ENCODE data around the gene SOS1.

The SOS1 gene

GRCh38 chr2:39124746-39125057 is 3.9 kb upstream of the SOS1 start:
- TF ChIP-seq ZNF274 (IDR thresholded peaks at IDR 0.05; ENCODE audit: low read depth, low read length) = no peak
- peak overlapping the region; percentile 84 for H3K4me3 ChIP-seq (ENCODE audit: low read length)

- H3K4me3 ChIP-seq (ENCODE audit: low read length) = peak overlapping the region; percentile 93
- TF ChIP-seq ZNF274 (IDR thresholded peaks at IDR 0.05; ENCODE audit: low read depth, low read length) = no peak
These were observed 3.3 kb upstream of the SOS1 start for GRCh38 chr2:39124000-39124745.

DNA sequence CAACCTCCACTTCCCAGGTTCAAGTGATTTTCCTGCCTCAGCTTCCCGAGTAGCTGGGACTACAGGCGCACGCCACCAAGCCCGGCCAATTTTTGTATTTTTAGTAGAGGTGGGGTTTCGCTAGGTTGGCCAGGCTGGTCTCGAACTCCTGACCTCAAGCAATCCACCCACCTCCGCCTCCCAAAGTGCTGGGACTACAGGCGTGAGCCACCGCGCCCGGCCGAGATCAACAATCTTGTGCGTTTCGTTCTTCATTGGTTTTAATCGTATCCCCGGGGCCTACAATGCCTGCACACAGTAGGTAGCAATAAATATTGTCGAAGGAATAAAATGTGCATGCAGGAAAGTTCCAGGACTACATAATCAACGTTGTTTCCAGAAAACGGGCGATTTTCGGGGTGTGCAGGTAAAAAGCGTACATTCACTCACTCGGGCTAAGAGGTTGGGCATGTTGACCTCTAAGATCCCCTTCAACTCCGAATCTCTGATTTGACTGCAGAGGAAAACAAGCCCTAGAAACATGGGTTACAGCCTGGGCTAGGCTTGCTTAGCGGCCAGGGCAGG is 2.7 kb upstream of the SOS1 start:
- no peak for TF ChIP-seq ZNF274 (IDR thresholded peaks at IDR 0.05; ENCODE audit: low read depth, low read length)
- H3K4me3 ChIP-seq (ENCODE audit: low read length) = peak overlapping the region; percentile 93

DNA sequence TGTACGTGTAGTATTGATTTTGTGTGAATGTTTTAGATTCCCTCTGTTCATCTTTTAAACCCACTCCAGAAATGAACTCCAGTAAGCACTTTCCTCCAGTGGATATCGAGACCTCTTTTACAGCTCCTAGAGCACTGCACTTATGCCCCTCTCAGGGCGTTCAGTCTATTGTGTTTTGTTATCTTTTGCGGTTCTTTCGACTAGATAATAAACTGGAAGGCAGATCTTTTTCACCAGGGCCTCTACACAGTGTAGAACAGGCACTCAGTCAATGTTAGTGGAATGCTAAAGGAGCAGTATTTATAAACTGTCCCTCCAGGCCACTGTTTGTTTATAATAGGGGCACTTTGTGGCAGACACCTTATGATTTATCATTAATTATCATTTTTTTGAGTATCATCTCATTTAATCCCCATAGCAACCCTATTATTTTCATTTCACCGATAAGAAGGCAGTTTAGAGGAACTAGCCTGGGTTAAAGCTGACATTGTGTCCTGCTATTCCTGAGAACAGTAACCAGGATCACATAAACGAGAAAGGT is 742 bp upstream of the SOS1 start:
- peak overlapping the region; percentile 74 for H3K4me3 ChIP-seq (ENCODE audit: low read length)
- TF ChIP-seq ZNF274 (IDR thresholded peaks at IDR 0.05; ENCODE audit: low read depth, low read length) = no peak

DNA sequence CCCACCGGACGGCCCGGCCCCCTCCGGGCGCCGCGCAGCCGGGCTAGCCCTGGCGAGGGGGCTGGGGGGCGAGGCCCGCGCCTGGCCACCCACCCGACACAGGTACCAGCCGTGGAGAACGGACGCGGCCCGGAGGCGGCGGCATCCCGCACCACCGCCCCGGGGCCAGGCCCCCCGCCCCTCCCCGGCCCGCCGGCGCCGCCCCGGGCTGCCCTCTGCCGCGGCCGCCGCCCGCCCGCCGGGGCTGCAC is 405 bp downstream of the SOS1 start:
- peak overlapping the region; percentile 74; the same call in 1 of the 2 replicates for H3K4me3 ChIP-seq (ENCODE audit: low read length)
- TF ChIP-seq ZNF274 (IDR thresholded peaks at IDR 0.05; ENCODE audit: low read depth, low read length) = no peak

DNA sequence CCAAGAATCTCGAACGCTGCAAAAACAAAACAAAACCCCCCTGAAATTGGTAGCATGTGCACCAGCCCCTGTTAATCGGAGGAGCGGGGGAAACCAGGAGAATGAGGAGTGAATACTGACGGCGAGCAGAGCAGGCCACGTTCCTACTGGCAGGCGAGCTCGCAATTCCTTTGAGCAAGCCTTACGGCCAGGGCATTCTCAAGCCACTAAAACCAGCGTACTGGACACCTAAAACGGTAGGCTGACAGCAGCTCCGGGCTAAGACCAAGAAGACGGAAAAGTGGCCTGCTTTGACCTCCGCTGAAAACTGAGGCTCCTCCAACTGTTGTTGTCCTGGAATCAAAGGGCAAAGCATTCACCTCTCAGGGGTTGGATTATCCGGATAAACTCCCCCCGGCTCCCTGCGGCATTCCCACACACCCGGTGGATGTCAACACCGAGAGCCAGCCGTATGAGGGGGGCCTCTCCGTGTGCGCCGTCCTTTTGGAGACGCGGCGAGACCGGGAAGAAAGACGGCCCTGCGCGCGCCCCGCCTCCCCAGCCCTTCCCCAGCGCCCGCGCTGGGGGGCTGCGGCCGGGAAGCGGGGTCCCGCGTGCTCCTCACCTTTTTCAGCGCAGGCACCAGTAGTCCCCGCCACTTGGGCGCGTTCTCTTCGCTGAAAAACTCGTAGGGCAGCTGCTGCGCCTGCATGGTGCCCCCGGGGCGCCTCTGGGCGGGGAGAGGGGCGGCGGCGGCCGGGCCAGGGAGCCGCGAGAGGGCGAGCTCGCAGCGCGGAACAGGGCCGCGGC is 925 bp downstream of the SOS1 start:
- H3K4me3 ChIP-seq (ENCODE audit: low read length) = peak overlapping the region; percentile 74
- no peak for TF ChIP-seq ZNF274 (IDR thresholded peaks at IDR 0.05; ENCODE audit: low read depth, low read length)

GRCh38 chr2:39118786-39119499 is 1.9 kb downstream of the SOS1 start:
- peak overlapping the region; percentile 74 for H3K4me3 ChIP-seq (ENCODE audit: low read length)
- TF ChIP-seq ZNF274 (IDR thresholded peaks at IDR 0.05; ENCODE audit: low read depth, low read length) = no peak

GRCh38 chr2:39115556-39115955 is 5.3 kb downstream of the SOS1 start:
- no peak for TF ChIP-seq ZNF274 (IDR thresholded peaks at IDR 0.05; ENCODE audit: low read depth, low read length)
- H3K4me3 ChIP-seq (ENCODE audit: low read length) = no peak overlapping the region

DNA sequence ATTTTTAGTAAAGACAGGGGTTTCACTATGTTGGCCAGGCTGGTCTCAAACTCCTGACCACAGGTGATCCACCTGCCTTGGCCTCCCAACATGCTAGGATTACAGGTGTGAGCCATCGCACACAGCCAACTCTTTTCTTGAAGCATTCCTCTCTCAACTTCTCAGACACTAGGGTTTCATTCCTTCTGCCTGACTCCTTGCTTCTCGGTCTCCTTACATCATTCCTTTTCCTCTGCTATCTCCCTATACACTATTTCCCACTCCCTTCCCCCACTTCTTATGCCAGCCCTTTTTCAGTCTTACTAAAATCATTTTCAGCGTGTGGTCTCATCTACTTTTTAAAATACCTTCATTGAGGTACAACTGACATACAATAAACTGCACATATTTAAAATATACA is 6.1 kb downstream of the SOS1 start:
- H3K4me3 ChIP-seq (ENCODE audit: low read length) = no peak overlapping the region
- TF ChIP-seq ZNF274 (IDR thresholded peaks at IDR 0.05; ENCODE audit: low read depth, low read length) = no peak

GRCh38 chr2:39109537-39109936 is 11.3 kb downstream of the SOS1 start:
- TF ChIP-seq ZNF274 (IDR thresholded peaks at IDR 0.05; ENCODE audit: low read depth, low read length) = no peak
- H3K4me3 ChIP-seq (ENCODE audit: low read length) = no peak overlapping the region

- no peak for TF ChIP-seq ZNF274 (IDR thresholded peaks at IDR 0.05; ENCODE audit: low read depth, low read length)
- no peak overlapping the region for H3K4me3 ChIP-seq (ENCODE audit: low read length)
These were observed 12.5 kb downstream of the SOS1 start for GRCh38 chr2:39108377-39108776.

- no peak overlapping the region for H3K4me3 ChIP-seq (ENCODE audit: low read length)
- TF ChIP-seq ZNF274 (IDR thresholded peaks at IDR 0.05; ENCODE audit: low read depth, low read length) = no peak
These were observed 13.1 kb downstream of the SOS1 start for GRCh38 chr2:39107724-39108273.

- H3K4me3 ChIP-seq (ENCODE audit: low read length) = no peak overlapping the region
- no peak for TF ChIP-seq ZNF274 (IDR thresholded peaks at IDR 0.05; ENCODE audit: low read depth, low read length)
These were observed 13.7 kb downstream of the SOS1 start for GRCh38 chr2:39107156-39107555.

Measured in GM08714 (cell line).